DND-41 (cell line): Measurements from ENCODE around the gene EIPR1.

ENCODE experiments used
- ATAC-seq: fragments of 200-7000 bp; cut with Tn5 transposase; 3 replicates; pipeline ENCODE4 v1.9.1; 2021; ENCODE audit warnings: low read depth; ENCODE audit not compliant: insufficient read depth
- DNase-seq: peaks from one replicate; pipeline ENCODE4 v3.0.0-alpha.2; 2020
- H2AFZ ChIP-seq: 2 replicates; pipeline ENCODE4 v1.6.0; 2012; ENCODE audit warnings: low read depth, low read length
- H3K27ac ChIP-seq: 2 replicates; pipeline ENCODE4 v1.5.1; 2012; ENCODE audit warnings: low read length, inconsistent platforms
- H3K27me3 ChIP-seq: fragments of 200-600 bp; sonication (generic); 2 replicates; pipeline ENCODE4 v1.6.0; 2012; ENCODE audit warnings: low read length, mild to moderate bottlenecking, inconsistent platforms; ENCODE audit not compliant: insufficient read depth, poor library complexity
- H3K36me3 ChIP-seq: 2 replicates; pipeline ENCODE4 v1.5.1; 2012; ENCODE audit warnings: low read length, inconsistent platforms; ENCODE audit not compliant: insufficient read depth
- H3K4me1 ChIP-seq: 2 replicates; pipeline ENCODE4 v1.5.1; 2012; ENCODE audit warnings: mild to moderate bottlenecking, low read length; ENCODE audit not compliant: insufficient read depth
- H3K4me2 ChIP-seq: 2 replicates; pipeline ENCODE4 v1.6.0; 2012; ENCODE audit warnings: mild to moderate bottlenecking, moderate library complexity, low read length, inconsistent platforms; ENCODE audit not compliant: insufficient read depth
- H3K4me3 ChIP-seq, 2 experiments: fragments of 200-600 bp in 1 of 2; shearing (Covaris generic) in 1 of 2; 2 replicates each; pipeline ENCODE4 v1.5.1; 2012 to 2016; ENCODE audit warnings: inconsistent platforms in 2 of 2, low read length in 2 of 2, mild to moderate bottlenecking in 2 of 2, low read depth in 1 of 2, moderate library complexity in 1 of 2
- H3K79me2 ChIP-seq: 2 replicates; pipeline ENCODE4 v1.6.0; 2012; ENCODE audit warnings: low read length, inconsistent platforms; ENCODE audit not compliant: insufficient read depth
- H3K9ac ChIP-seq: 2 replicates; pipeline ENCODE4 v1.6.0; 2012; ENCODE audit warnings: low read depth, mild to moderate bottlenecking, inconsistent platforms, low read length, moderate library complexity
- H3K9me3 ChIP-seq: 2 replicates; pipeline ENCODE4 v1.5.1; 2012; ENCODE audit warnings: low read length, moderate library complexity, mild to moderate bottlenecking, inconsistent platforms; ENCODE audit not compliant: insufficient read depth, severe bottlenecking
- H4K20me1 ChIP-seq: 2 replicates; pipeline ENCODE4 v1.6.0; 2012; ENCODE audit warnings: low read length; ENCODE audit not compliant: insufficient read depth
- EZH2 ChIP-seq: IDR thresholded peaks from 3 replicates; pipeline ENCODE4 v1.6.1; 2012; ENCODE audit warnings: borderline replicate concordance, low read depth, mild to moderate bottlenecking, moderate library complexity, low read length, inconsistent platforms; ENCODE audit not compliant: severe bottlenecking
- TF ChIP-seq, protein P1 (sequence below): IDR thresholded peaks from 2 replicates; pipeline ENCODE4 v1.5.1; 2012; ENCODE audit warnings: borderline replicate concordance, low read length, moderate library complexity, mild to moderate bottlenecking; ENCODE audit not compliant: poor library complexity, severe bottlenecking; ENCODE audit errors: extremely low read depth

Gene EIPR1

GRCh38 chr2:3248754-3249475 is 128.7 kb downstream of the EIPR1 start:
- Histone ChIP-seq H3K4me2 (no peak overlapping the region), H3K79me2 (no peaks in the 10 kb centered on the region), H2AFZ (no peak overlapping the region), H4K20me1 (no peaks in the 10 kb centered on the region), H3K9ac (no peak overlapping the region), H3K36me3 (no peaks in the 10 kb centered on the region), H3K4me1 (no peaks in the 10 kb centered on the region), H3K27ac (no peak overlapping the region), H3K27me3 (peaks cover 5% of the 10 kb centered on the region), H3K9me3 (peaks cover 18% of the 10 kb centered on the region), H3K4me3 (no peak overlapping the region)
- ATAC-seq (no peak), DNase-seq (no peak)
- TF ChIP-seq EZH2, result no peak
- TF ChIP-seq, protein P1, sequence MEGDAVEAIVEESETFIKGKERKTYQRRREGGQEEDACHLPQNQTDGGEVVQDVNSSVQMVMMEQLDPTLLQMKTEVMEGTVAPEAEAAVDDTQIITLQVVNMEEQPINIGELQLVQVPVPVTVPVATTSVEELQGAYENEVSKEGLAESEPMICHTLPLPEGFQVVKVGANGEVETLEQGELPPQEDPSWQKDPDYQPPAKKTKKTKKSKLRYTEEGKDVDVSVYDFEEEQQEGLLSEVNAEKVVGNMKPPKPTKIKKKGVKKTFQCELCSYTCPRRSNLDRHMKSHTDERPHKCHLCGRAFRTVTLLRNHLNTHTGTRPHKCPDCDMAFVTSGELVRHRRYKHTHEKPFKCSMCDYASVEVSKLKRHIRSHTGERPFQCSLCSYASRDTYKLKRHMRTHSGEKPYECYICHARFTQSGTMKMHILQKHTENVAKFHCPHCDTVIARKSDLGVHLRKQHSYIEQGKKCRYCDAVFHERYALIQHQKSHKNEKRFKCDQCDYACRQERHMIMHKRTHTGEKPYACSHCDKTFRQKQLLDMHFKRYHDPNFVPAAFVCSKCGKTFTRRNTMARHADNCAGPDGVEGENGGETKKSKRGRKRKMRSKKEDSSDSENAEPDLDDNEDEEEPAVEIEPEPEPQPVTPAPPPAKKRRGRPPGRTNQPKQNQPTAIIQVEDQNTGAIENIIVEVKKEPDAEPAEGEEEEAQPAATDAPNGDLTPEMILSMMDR, result no peak

- DNase-seq (no peak), ATAC-seq (no peak)
- H3K27ac ChIP-seq, result no peak overlapping the region
- H3K4me3 ChIP-seq, result no peak overlapping the region
- no peaks in the 10 kb centered on the region for H3K79me2 ChIP-seq
- H3K4me2 ChIP-seq, result no peak overlapping the region
- peaks cover 11% of the 10 kb centered on the region for H3K4me1 ChIP-seq
- no peak overlapping the region for H2AFZ ChIP-seq
- H4K20me1 ChIP-seq, result no peaks in the 10 kb centered on the region
- no peaks in the 10 kb centered on the region for H3K36me3 ChIP-seq
- no peak for TF ChIP-seq EZH2
- TF ChIP-seq, protein P1, result no peak
- peaks cover 5% of the 10 kb centered on the region for H3K27me3 ChIP-seq
- H3K9me3 ChIP-seq, result peaks cover 18% of the 10 kb centered on the region
- no peak overlapping the region for H3K9ac ChIP-seq
Measured at GRCh38 chr2:3246928-3247714, 130.5 kb downstream of the EIPR1 start.

- TF ChIP-seq, protein P1, result no peak
- no peak for TF ChIP-seq EZH2
- H3K9ac ChIP-seq, result no peak overlapping the region
- no peak for ATAC-seq
- peaks cover 5% of the 10 kb centered on the region for H3K27me3 ChIP-seq
- no peaks in the 10 kb centered on the region for H4K20me1 ChIP-seq
- H3K36me3 ChIP-seq, result no peaks in the 10 kb centered on the region
- DNase-seq, result no peak
- H3K4me3 ChIP-seq, result no peak overlapping the region
- no peaks in the 10 kb centered on the region for H3K79me2 ChIP-seq
- H3K4me1 ChIP-seq, result peaks cover 16% of the 10 kb centered on the region
- H3K4me2 ChIP-seq, result no peak overlapping the region
- H3K27ac ChIP-seq, result no peak overlapping the region
- H3K9me3 ChIP-seq, result peaks cover 18% of the 10 kb centered on the region
- no peak overlapping the region for H2AFZ ChIP-seq
Measured at GRCh38 chr2:3246406-3246805, 131.2 kb downstream of the EIPR1 start.
